CD4-positive, alpha-beta T cell treated with Interleukin-12 subunit alpha and Interleukin-12 subunit beta, for 1 hour (primary cell): ENCODE data around the gene PCCA.
"Not testable (repeated sequence)": the region's sequence is repeated elsewhere in the genome, so short reads cannot be mapped to it uniquely, and the experiment has no call there.

ENCODE experiments used
- DNase-seq: peaks from one replicate; pipeline ENCODE4 v3.0.0-alpha.2; 2020

The PCCA gene

GRCh38 chr13:100088644-100089464, at the start of gene PCCA:
PCCA (plus strand) TSS chr13:100089093; CDS start chr13:100089121, 28 bp downstream.
- peak; percentile 78 for DNase-seq

- DNase-seq: no peak
Measured at GRCh38 chr13:100039740-100040139, 49.2 kb upstream of the PCCA start.

DNA sequence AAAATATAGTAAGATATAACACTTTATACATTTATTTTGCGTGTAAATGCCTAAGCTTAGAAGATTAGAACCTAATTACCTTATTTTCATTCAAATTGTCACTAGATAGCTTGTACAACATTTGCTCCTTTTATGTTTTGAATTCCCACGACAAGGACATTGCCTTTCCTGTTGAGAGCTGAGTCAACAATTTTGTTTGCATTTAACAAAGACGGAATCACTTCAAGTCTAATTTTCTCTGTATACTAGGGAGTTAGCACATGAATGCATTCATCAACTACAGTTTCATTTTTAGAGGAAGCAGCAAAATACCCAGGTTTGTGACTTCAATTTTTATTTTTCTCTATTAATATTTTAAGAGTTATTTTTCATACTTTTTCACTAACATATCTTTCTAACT, 48.7 kb upstream of the PCCA start:
- DNase-seq: no peak

- no peak for DNase-seq
Measured at GRCh38 chr13:100044936-100045335, 44.0 kb upstream of the PCCA start.

DNA sequence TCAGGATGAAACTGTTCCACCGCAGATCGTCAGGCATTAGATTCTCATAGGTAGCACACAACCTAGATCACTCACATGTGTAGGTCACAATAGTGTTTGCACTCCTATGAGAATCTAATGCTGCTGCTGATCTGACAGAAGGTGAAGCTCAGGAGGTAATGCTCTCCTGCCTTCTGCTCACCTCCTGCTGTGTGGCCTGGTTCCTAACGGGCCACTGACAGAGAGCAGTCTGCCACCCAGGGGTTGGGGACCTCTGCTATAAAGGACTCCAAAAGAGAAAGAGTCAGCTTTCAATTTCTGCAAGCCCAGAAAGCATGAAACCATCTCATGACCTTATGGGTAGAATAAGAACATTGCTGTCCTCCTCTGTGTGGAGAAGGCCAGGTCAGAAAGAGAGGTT, 43.5 kb upstream of the PCCA start:
- DNase-seq: no peak

- no peak for DNase-seq
Measured at GRCh38 chr13:100051070-100051469, 37.8 kb upstream of the PCCA start.

DNA sequence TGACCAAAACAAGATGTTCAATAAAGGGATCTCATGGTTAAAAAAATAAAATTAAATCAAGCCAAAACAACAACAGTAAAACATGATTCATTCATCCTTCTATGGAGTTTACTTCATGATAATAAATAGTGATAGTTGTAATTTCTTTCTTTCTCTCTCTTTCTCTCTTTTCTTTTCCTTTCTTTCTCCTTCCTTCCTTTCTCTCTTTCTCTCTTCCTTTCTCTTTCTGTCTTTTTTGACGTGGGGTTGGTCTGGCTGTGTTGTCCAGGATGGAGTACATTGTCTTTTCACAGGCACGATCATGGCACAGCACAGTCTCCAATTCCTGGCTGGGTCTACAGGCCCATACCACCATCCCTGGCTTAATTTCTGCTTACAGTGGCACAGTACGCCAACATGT, 29.1 kb upstream of the PCCA start:
- no peak for DNase-seq

- no peak for DNase-seq
Measured at GRCh38 chr13:100063333-100063732, 25.6 kb upstream of the PCCA start.

- no peak for DNase-seq
Measured at GRCh38 chr13:100063906-100064305, 25.0 kb upstream of the PCCA start.

DNA sequence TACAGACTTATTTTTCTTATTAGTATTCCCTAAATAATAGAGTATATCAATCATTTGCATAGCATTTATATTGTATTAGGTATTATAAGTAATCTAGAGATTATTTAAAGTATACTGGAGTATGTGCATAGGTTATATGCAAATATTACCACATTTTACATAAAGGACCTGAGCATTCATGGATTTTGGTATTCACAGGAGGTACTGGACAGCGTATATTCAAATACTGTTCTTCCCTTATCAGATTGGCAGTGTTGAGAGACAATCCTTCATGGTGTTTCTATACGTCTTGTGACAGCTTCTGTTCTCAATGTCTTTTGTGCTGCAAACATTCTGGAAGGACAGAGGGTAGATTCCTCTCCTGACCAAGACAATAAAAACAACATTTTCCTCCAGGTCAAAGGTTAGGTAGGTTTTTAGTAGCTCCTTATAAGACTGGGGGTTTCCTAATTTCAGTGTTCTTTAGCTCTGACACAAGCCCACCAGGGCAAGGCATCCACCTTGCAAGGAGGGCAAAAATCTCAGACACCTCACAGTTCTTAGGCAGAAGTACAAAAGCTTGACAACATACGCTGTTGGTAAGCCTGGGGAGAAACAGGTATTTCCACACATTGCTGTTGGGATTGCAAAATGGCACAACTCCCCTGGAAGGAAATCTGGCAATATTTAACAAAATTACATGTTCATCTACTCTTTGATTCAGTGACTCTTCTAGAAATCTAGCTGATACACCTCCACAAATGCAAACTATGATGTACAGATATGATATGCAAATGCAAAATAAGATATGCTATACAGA, 20.6 kb upstream of the PCCA start:
- no peak for DNase-seq

DNA sequence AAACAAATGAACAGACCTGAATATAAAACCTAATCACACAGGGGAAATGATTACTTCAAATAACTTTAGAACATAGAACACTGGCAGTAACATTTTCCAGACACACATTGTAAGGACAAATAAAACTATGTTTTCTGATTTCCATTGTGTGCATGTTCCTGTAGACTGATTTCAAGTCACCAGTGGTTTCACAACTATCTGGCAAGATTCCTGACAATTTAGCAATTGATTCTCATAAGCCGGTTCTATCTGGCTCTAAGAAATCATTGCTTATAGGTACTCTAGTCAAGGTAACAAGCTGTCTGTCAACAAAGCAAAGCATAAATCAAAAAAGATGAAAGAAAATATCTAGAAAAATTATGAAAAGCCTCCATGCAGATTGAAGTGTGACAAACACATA, 19.6 kb upstream of the PCCA start:
- no peak for DNase-seq

DNA sequence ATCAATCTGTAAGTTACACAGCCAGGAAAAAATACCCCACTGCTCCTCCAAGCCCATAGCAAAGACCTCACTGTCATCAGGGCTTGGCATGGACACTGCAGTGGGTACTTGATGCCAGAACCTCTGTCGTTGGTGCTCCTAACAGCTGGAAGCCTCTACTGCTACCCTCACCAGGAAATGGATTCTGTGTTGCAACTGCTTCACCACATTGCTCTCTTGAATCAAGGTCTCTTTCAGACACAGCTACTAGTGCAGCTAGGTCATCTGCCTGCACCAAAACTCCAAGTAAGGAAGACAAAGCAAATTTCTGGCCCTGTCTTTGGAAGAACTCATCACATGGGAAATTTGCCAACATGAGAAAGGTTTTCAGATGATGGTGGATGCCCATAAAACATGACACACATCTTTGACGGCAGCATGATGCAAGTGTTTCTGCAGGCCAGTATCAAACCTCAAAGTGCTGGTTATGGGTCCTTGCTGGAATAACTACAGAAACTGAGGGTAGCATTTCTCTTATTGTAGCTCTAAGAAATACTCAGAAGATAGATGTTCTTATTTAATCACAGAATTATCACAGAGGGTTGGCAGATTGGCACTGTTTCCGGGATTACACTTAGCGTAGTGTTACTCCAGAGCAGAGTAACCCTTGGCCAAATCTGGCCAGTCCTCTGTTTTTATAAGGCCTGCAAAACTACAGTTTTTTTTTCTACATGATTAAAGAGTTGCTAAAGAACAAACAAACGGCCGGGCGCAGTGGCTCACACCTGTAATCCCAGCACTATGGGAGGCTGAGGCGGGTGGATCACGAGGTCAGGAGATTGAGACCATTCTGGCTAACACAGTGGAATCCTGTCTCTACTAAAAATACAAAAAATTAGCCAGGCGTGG, 12.9 kb upstream of the PCCA start:
- no peak for DNase-seq

- not testable (repeated sequence) for DNase-seq
Measured at GRCh38 chr13:100079003-100079402, 9.9 kb upstream of the PCCA start.

GRCh38 chr13:100083401-100083800, 5.5 kb upstream of the PCCA start:
- DNase-seq: not testable (repeated sequence)

DNA sequence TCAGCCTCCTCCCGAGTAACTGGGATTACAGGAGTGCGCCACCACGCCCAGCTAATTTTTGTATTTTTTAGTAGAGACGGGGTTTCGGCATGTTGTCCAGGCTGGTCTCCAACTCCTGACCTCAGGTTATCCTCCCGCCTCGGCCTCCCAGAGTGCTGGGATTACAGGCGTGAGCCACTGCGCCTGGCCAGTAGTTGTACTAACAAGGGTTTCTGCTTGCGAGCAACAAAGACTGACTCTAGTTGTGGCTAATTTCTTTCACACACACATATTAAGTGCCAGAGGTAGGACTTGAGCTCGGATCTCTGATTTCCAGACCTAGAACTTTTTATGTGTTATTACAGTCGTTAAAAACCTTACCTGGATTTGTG, 635 bp upstream of the PCCA start:
- DNase-seq: no peak

DNA sequence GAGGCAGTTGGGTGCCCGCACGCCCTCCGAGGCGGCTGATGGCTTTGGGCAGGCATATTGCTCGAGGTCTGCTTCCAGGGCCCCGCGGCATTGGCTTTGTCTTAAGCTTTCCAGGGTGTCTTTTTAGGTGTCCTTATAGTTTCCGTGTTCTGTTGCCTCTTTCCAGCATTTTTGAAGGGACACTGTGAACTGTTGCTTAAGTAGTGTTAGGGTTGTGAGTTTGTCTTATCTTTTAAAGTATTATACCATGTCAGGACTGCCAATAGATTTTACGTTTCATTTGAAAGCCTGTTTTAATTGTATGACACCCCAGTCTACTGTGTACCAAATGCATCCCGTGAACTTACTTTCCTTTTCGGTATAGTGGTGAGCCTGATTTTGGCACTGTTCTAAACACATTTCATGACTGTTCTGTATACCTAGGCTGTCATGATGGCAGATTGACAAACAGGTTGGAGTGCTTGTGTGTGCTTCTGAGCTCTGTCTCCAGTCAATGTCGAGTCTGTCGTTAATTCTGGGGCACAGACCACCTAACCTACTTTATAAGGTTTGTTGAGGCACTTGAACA, 656 bp downstream of the PCCA start:
- DNase-seq: peak; percentile 19

- DNase-seq: no peak
Measured at GRCh38 chr13:100090861-100091260, 2.0 kb downstream of the PCCA start.

GRCh38 chr13:100091391-100091790, 2.5 kb downstream of the PCCA start:
- no peak for DNase-seq

DNA sequence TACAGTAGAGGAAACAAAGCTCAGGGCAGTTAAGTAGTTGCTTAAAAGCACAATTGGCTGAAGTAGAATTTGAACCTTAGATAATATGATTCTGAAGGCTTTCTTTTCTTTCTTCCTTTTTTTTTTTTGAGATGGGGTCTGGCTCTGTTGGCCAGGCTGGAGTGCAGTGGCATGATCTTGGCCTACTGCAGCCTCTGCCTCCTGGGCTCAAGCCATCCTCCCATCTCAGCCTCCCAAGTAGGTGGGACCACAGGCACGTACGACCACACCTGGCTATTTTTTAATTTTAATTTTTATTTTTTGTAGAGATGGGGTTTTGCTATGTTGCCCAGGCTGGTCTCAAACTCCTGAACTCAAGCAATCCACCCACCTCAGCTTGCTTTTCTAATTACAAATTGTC, 3.4 kb downstream of the PCCA start:
- not testable (repeated sequence) for DNase-seq

GRCh38 chr13:100095498-100095897, 6.6 kb downstream of the PCCA start:
- DNase-seq: no peak

DNA sequence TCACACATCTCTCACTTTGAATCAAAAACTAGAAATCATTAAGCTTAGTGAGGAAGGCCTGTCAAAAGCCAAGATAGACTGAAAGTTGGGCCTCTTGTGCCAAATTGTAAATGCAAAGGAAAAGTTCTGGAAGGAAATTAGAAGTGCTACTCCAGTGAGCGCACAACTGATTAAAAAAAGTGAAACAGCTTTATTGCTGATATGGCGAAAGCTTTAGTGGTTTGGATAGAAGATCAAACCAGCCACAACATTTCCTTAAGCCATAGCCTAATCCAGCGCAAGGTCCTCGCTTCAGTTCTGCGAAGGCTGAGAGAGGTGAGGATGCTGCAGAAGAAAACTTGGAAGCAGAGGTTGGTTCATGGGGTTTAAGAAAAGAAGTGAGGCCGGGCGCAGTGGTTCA, 7.6 kb downstream of the PCCA start:
- no peak for DNase-seq

- DNase-seq: no peak
Measured at GRCh38 chr13:100097821-100098220, 8.9 kb downstream of the PCCA start.
